Neutrophil (primary cell): Measurements from ENCODE around the gene TRIM72.

Experiments used
- H3K27ac ChIP-seq: fragments of 200-600 bp; sonication (generic); 2 replicates; pipeline ENCODE4 v1.5.1; 2016; ENCODE audit warnings: mild to moderate bottlenecking, moderate library complexity
- H3K27me3 ChIP-seq: fragments of 200-600 bp; sonication (generic); 2 replicates; pipeline ENCODE4 v1.6.0; 2016; ENCODE audit warnings: mild to moderate bottlenecking
- H3K36me3 ChIP-seq: fragments of 200-600 bp; sonication (generic); 2 replicates; pipeline ENCODE4 v1.5.1; 2017
- H3K4me1 ChIP-seq, 2 experiments: fragments of 200-600 bp in 1 of 2; sonication (generic) in 1 of 2; 1 replicate in 1 of 2; 2 replicates in 1 of 2; pipeline versions ENCODE4 v1.5.1 to v1.6.1; 2013 to 2016; ENCODE audit warnings: low read depth in 1 of 2, low read length in 1 of 2, mild to moderate bottlenecking in 1 of 2, moderate library complexity in 1 of 2; ENCODE audit not compliant: control insufficient read depth in 1 of 2, insufficient read depth in 1 of 2
- H3K4me3 ChIP-seq, 2 experiments: fragments of 200-600 bp in 1 of 2; sonication (generic) in 1 of 2; 1 replicate in 1 of 2; 2 replicates in 1 of 2; pipeline ENCODE4 v1.5.1; 2013 to 2016; ENCODE audit warnings: low read depth in 1 of 2, low read length in 1 of 2, mild to moderate bottlenecking in 1 of 2, moderate library complexity in 1 of 2
- H3K9me3 ChIP-seq: fragments of 200-600 bp; sonication (generic); 2 replicates; pipeline ENCODE4 v1.5.1; 2016
- CTCF ChIP-seq: fragments of 200-600 bp; sonication (generic); IDR thresholded peaks from 2 replicates; pipeline ENCODE4 v1.5.1; 2016; ENCODE audit warnings: antibody characterized with exemption

Gene TRIM72

GRCh38 chr16:31189412-31189778 lies 24.5 kb upstream of the TRIM72 start:
- peaks cover 20 to 22% of the 10 kb centered on the region in 2 experiments for H3K4me1 ChIP-seq
- TF ChIP-seq CTCF: no peak
- H3K27me3 ChIP-seq: no peaks in the 10 kb centered on the region
- H3K9me3 ChIP-seq: no peaks in the 10 kb centered on the region
- H3K4me3 ChIP-seq: no peak overlapping the region
- H3K36me3 ChIP-seq: peaks cover 95% of the 10 kb centered on the region
- peak overlapping the region; percentile 4 for H3K27ac ChIP-seq

GRCh38 chr16:31190061-31190460 lies 23.9 kb upstream of the TRIM72 start:
- H3K4me3 ChIP-seq: no peak overlapping the region
- H3K36me3 ChIP-seq: peaks cover 95% of the 10 kb centered on the region

GRCh38 chr16:31190818-31191444 lies 23.0 kb upstream of the TRIM72 start:
- no peak for TF ChIP-seq CTCF
- no peak overlapping the region for H3K27ac ChIP-seq
- H3K36me3 ChIP-seq: peaks cover 96% of the 10 kb centered on the region
- peaks cover 16 to 17% of the 10 kb centered on the region in 2 experiments for H3K4me1 ChIP-seq
- no peak overlapping the region for H3K4me3 ChIP-seq
- no peaks in the 10 kb centered on the region for H3K27me3 ChIP-seq
- no peaks in the 10 kb centered on the region for H3K9me3 ChIP-seq

More at GRCh38 chr16:31190061-31190460, 23.9 kb upstream of the TRIM72 start:
- no peaks in the 10 kb centered on the region for H3K27me3 ChIP-seq
- no peak overlapping the region for H3K27ac ChIP-seq
- H3K4me1 ChIP-seq: peaks cover 20 to 21% of the 10 kb centered on the region in 2 experiments
- TF ChIP-seq CTCF: no peak
- no peaks in the 10 kb centered on the region for H3K9me3 ChIP-seq

- H3K4me3 ChIP-seq: no peak overlapping the region
- peak overlapping the region; percentile 6 for H3K27ac ChIP-seq
- no peak for TF ChIP-seq CTCF
- peaks cover 16 to 17% of the 10 kb centered on the region in 2 experiments for H3K4me1 ChIP-seq
- H3K9me3 ChIP-seq: no peaks in the 10 kb centered on the region
- H3K36me3 ChIP-seq: peaks cover 96% of the 10 kb centered on the region
- no peaks in the 10 kb centered on the region for H3K27me3 ChIP-seq
Observed at GRCh38 chr16:31191697-31192428, 22.1 kb upstream of the TRIM72 start.

- Histone ChIP-seq H3K27ac (peak overlapping the region; percentile 4), H3K27me3 (no peaks in the 10 kb centered on the region), H3K9me3 (no peaks in the 10 kb centered on the region), H3K36me3 (peaks cover 94% of the 10 kb centered on the region), H3K4me3 (no peak overlapping the region), H3K4me1 (peaks cover 16 to 21% of the 10 kb centered on the region in 2 experiments)
- TF ChIP-seq CTCF: no peak
Observed at GRCh38 chr16:31192856-31193642, 20.9 kb upstream of the TRIM72 start.
